ENCODE measurements around the gene MTFR1L. TPM values are rescaled to one million over a fixed set of nuclear protein-coding genes. Genes with fewer than 3 reads are reported as not detected.

MTFR1L gene
- polyA plus RNA-seq, 1 donor (not counting 4 experiments of a cell fraction or from before 2014, with no cell fraction given), result 31.6 TPM

DNA sequence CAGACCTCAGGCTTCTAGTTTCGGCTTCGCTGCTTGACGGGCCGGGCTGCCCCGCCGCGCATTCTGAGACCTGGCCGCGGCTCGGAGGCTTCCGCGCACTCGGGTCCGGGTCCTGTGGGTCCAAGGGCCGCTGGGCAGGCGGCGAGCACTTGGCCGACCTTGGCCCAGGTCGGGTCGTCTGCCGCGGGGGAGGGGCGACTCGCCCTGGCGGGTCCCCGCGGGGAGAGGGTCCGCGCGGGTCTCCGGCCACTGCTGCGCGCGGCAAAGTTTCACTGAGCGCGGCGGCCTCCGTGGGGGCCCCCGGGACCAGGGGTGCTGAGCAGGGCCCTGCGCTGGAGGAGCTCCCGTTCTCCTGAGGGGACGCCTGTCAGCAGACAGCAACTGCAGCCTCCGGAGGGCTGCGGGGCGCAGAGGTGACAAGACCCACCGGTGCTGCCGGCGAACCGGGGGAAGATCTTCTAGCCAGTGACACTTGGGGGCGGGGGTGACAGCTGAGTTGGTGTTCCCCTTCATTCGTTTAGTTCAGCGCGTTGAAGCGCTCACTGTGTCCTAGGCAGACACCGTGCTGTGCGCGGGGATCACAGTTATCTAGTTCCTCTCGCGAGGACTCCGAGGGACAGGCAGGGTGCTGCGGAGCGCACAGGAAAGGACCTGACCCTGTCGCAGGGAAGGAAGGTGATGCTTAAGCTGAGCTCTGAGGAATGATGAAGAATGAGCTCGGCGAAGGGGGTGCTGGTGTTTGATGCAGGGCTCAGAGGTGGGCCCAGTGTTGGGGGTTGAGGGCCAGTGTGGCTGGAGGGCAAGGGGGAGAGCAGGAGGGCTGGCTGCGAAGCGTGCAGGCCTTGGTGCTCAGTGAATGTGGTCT, 725 bp downstream of the MTFR1L start:
- peaks cover 2% of the 10 kb centered on the region for H3K9me1 ChIP-seq (ENCODE audit: control insufficient read depth, extremely low read depth, insufficient read depth, low read length)
- peaks cover 36% of the 10 kb centered on the region for H3K4me1 ChIP-seq (ENCODE audit: control insufficient read depth, extremely low read depth, insufficient read depth, low read length)
- peak overlapping the region; percentile 89 for H3K9ac ChIP-seq (ENCODE audit: control insufficient read depth, extremely low read depth, insufficient read depth, low read length)
- H3K79me2 ChIP-seq (ENCODE audit: control insufficient read depth, insufficient read depth, low read length), result peaks cover 22% of the 10 kb centered on the region
- DNase-seq (ENCODE audit: low read depth, low spot score) (no peak), FAIRE-seq (peak; percentile 81)
- peak overlapping the region; percentile 69 to 92 (median 72) for H3K4me3 ChIP-seq (ENCODE audit: control insufficient read depth in 2 of 3, extremely low read depth in 1 of 3, insufficient read depth in 2 of 3, low read depth in 1 of 3, low read length in 3 of 3)
- H4K20me1 ChIP-seq (ENCODE audit: control insufficient read depth, extremely low read depth, insufficient read depth, low read length), result no peaks in the 10 kb centered on the region
- dilution Hi-C loops (cut with MboI; ENCODE audit: extremely low pct_ligation_motif_present, low sequenced_read_pairs), result no loop called here
- no peaks in the 10 kb centered on the region for H3K9me3 ChIP-seq (ENCODE audit: control insufficient read depth, low read depth, low read length)
- peak overlapping the region; percentile 82 for H3K27ac ChIP-seq (ENCODE audit: control insufficient read depth, insufficient read depth, low read length)
- peak overlapping the region; percentile 76 for H3K4me2 ChIP-seq (ENCODE audit: control insufficient read depth, extremely low read depth, insufficient read depth, low read depth, low read length)
- peak overlapping the region; percentile 88 for H2AFZ ChIP-seq (ENCODE audit: control insufficient read depth, low read length)
- TF ChIP-seq, protein P1, sequence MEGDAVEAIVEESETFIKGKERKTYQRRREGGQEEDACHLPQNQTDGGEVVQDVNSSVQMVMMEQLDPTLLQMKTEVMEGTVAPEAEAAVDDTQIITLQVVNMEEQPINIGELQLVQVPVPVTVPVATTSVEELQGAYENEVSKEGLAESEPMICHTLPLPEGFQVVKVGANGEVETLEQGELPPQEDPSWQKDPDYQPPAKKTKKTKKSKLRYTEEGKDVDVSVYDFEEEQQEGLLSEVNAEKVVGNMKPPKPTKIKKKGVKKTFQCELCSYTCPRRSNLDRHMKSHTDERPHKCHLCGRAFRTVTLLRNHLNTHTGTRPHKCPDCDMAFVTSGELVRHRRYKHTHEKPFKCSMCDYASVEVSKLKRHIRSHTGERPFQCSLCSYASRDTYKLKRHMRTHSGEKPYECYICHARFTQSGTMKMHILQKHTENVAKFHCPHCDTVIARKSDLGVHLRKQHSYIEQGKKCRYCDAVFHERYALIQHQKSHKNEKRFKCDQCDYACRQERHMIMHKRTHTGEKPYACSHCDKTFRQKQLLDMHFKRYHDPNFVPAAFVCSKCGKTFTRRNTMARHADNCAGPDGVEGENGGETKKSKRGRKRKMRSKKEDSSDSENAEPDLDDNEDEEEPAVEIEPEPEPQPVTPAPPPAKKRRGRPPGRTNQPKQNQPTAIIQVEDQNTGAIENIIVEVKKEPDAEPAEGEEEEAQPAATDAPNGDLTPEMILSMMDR (optimal IDR thresholded peaks at IDR 0.05 in 1 of 3, IDR thresholded peaks at IDR 0.05 in 1 of 3, conservative IDR thresholded peaks at IDR 0.05 in 1 of 3; ENCODE audit: extremely low read depth in 1 of 3, insufficient read depth in 2 of 3, low read length in 3 of 3), result no peak
- no peak for TF ChIP-seq EZH2 (IDR thresholded peaks at IDR 0.05; ENCODE audit: low read length)
- H3K27me3 ChIP-seq (ENCODE audit: control insufficient read depth, extremely low read depth, insufficient read depth, low read length), result no peaks in the 10 kb centered on the region
- H3K36me3 ChIP-seq (ENCODE audit: control insufficient read depth in 2 of 2, extremely low read depth in 1 of 2, insufficient read depth in 2 of 2, low read length in 2 of 2), result peaks cover 6 to 7% of the 10 kb centered on the region in 2 experiments

DNA sequence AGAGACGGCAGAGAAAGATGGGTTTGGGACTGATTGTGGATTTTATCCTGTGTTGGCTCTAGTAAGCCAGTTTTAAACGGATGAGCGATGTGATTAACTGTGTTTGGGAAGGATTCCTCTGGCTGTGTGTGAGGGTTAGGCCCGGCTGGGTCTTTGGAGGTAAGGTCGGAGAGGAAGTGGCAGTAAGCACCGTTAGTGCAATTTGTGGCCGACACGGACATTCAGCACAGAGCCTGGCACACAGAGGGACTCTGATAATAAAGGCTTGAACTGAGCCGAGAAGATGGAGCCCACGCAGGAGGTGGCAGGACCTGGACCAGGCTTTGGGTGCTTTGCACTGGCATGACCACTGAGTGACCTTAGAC, 1.3 kb downstream of the MTFR1L start:
- Histone ChIP-seq H3K4me3 (ENCODE audit: control insufficient read depth in 2 of 3, extremely low read depth in 1 of 3, insufficient read depth in 2 of 3, low read depth in 1 of 3, low read length in 3 of 3) (peak overlapping the region; percentile 69 to 92 (median 72)), H2AFZ (ENCODE audit: control insufficient read depth, low read length) (peak overlapping the region; percentile 71), H3K9me1 (ENCODE audit: control insufficient read depth, extremely low read depth, insufficient read depth, low read length) (peaks cover 2% of the 10 kb centered on the region), H3K4me2 (ENCODE audit: control insufficient read depth, extremely low read depth, insufficient read depth, low read depth, low read length) (peak overlapping the region; percentile 76), H4K20me1 (ENCODE audit: control insufficient read depth, extremely low read depth, insufficient read depth, low read length) (no peaks in the 10 kb centered on the region), H3K27me3 (ENCODE audit: control insufficient read depth, extremely low read depth, insufficient read depth, low read length) (no peaks in the 10 kb centered on the region), H3K79me2 (ENCODE audit: control insufficient read depth, insufficient read depth, low read length) (peaks cover 22% of the 10 kb centered on the region), H3K27ac (ENCODE audit: control insufficient read depth, insufficient read depth, low read length) (peak overlapping the region; percentile 82), H3K36me3 (ENCODE audit: control insufficient read depth in 2 of 2, extremely low read depth in 1 of 2, insufficient read depth in 2 of 2, low read length in 2 of 2) (peaks cover 2 to 10% of the 10 kb centered on the region in 2 experiments), H3K4me1 (ENCODE audit: control insufficient read depth, extremely low read depth, insufficient read depth, low read length) (peaks cover 36% of the 10 kb centered on the region), H3K9me3 (ENCODE audit: control insufficient read depth, low read depth, low read length) (no peaks in the 10 kb centered on the region), H3K9ac (ENCODE audit: control insufficient read depth, extremely low read depth, insufficient read depth, low read length) (peak overlapping the region; percentile 89)
- DNase-seq (ENCODE audit: low read depth, low spot score) (no peak), FAIRE-seq (no peak)
- dilution Hi-C loops (cut with MboI; ENCODE audit: extremely low pct_ligation_motif_present, low sequenced_read_pairs), result no loop called here
- TF ChIP-seq EZH2 (IDR thresholded peaks at IDR 0.05; ENCODE audit: low read length), result no peak
- TF ChIP-seq, protein P1 (optimal IDR thresholded peaks at IDR 0.05 in 1 of 3, IDR thresholded peaks at IDR 0.05 in 1 of 3, conservative IDR thresholded peaks at IDR 0.05 in 1 of 3; ENCODE audit: extremely low read depth in 1 of 3, insufficient read depth in 2 of 3, low read length in 3 of 3), result no peak
